Neural progenitor cell (in vitro differentiated cells): Measurements from ENCODE around the gene FCN3. TPM values are rescaled to one million over a fixed set of nuclear protein-coding genes. Genes with fewer than 3 reads are reported as not detected.

Experiments used
- DNase-seq: peaks from one replicate; pipeline ENCODE4 v3.0.0-alpha.2; 2016; ENCODE audit warnings: low spot score
- H2AFZ ChIP-seq: fragments of 200-600 bp; sonication (generic); replicated peaks from 2 replicates; pipeline ENCODE4 v1.6.1; 2016; ENCODE audit warnings: antibody characterized with exemption
- H3F3A ChIP-seq: fragments of 200-600 bp; sonication (generic); 2 replicates; pipeline ENCODE4 v1.6.1; 2016; ENCODE audit warnings: antibody characterized with exemption, low read depth
- H3K27ac ChIP-seq: fragments of 200-600 bp; sonication (generic); 2 replicates; pipeline ENCODE4 v1.5.1; 2016; ENCODE audit warnings: mild to moderate bottlenecking
- H3K27me3 ChIP-seq: fragments of 200-600 bp; sonication (generic); 2 replicates; pipeline ENCODE4 v1.6.1; 2016; ENCODE audit warnings: mild to moderate bottlenecking, moderate library complexity
- H3K36me3 ChIP-seq: fragments of 200-600 bp; sonication (generic); 2 replicates; pipeline ENCODE4 v1.5.1; 2016
- H3K4me1 ChIP-seq: fragments of 200-600 bp; sonication (generic); 2 replicates; pipeline ENCODE4 v1.6.1; 2016; ENCODE audit warnings: mixed run types
- H3K4me2 ChIP-seq: fragments of 200-600 bp; sonication (generic); 2 replicates; pipeline ENCODE4 v1.6.1; 2016
- H3K4me3 ChIP-seq: fragments of 200-600 bp; sonication (generic); 2 replicates; pipeline ENCODE4 v1.5.1; 2016
- H3K79me2 ChIP-seq: fragments of 200-600 bp; sonication (generic); 2 replicates; pipeline ENCODE4 v1.6.1; 2016; ENCODE audit warnings: low read depth
- H3K9ac ChIP-seq: fragments of 200-600 bp; sonication (generic); 2 replicates; pipeline ENCODE4 v1.6.1; 2016
- H3K9me3 ChIP-seq: fragments of 200-600 bp; sonication (generic); 2 replicates; pipeline ENCODE4 v1.5.1; 2016; ENCODE audit warnings: low read depth
- H4K20me1 ChIP-seq: fragments of 200-600 bp; sonication (generic); 2 replicates; pipeline ENCODE4 v1.6.1; 2016; ENCODE audit warnings: low read depth
- H3K27ac Mint-ChIP-seq: 3 replicates; pipeline ENCODE4 v1.8.0; 2021; ENCODE audit warnings: mixed read lengths
- H3K27me3 Mint-ChIP-seq: 2 replicates; pipeline ENCODE4 v1.8.0; 2022; ENCODE audit warnings: low read depth, mild to moderate bottlenecking, inconsistent platforms, moderate library complexity, mixed read lengths; ENCODE audit not compliant: insufficient read depth
- H3K36me3 Mint-ChIP-seq: 3 replicates; pipeline ENCODE4 v1.8.0; 2021; ENCODE audit warnings: mixed read lengths
- H3K4me1 Mint-ChIP-seq: 3 replicates; pipeline ENCODE4 v1.8.0; 2021; ENCODE audit warnings: mixed read lengths
- H3K4me3 Mint-ChIP-seq: 3 replicates; pipeline ENCODE4 v1.8.0; 2021; ENCODE audit warnings: mild to moderate bottlenecking, moderate library complexity, mixed read lengths
- H3K9me3 Mint-ChIP-seq: 3 replicates; pipeline ENCODE4 v1.8.0; 2020; ENCODE audit warnings: mixed read lengths
- EZH2 ChIP-seq: fragments of 200-600 bp; sonication (generic); IDR thresholded peaks from 2 replicates; pipeline ENCODE4 v1.6.1; 2017; ENCODE audit warnings: antibody characterized with exemption, mild to moderate bottlenecking, moderate library complexity
- EZH2phosphoT487 ChIP-seq: fragments of 200-600 bp; sonication (generic); IDR thresholded peaks from 2 replicates; pipeline ENCODE4 v1.6.1; 2017; ENCODE audit warnings: antibody characterized with exemption
- total RNA-seq: library from RNA; depleted of rRNA; stranded (reverse); fragments of >200 nt; gene quantifications from 2 replicates; pipeline ENCODE4 v1.2.3, GENCODE V29; 2015; ENCODE audit warnings: low replicate concordance
- TF ChIP-seq, protein P1 (sequence below): fragments of 200-600 bp; sonication (generic); IDR thresholded peaks from 2 replicates; pipeline ENCODE4 v1.5.1; 2017; ENCODE audit warnings: antibody characterized with exemption, mild to moderate bottlenecking

The FCN3 gene
- total RNA-seq, 1 donor from 2014 or later: not detected

DNA sequence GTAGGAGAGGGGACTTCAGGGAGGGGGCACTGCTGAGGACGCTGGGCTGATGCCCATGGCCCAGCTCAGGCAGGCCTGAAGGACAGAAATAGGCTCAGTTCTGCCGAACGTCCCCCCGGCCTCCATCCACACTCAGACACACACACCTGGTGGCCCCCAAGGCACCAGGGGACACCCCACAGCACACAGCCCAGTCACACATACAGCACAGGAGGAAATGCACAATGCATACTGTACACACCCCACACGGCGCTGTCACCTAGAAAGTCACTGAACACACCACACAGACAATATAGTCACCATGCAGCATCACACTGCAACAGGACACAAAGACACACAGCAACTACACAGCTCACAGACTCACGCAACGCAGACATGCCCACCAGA lies 32.2 kb downstream of the FCN3 start:
- Histone ChIP-seq H3F3A (peaks cover 40% of the 10 kb centered on the region), H3K4me3 (peak overlapping the region; percentile 38), H3K79me2 (no peaks in the 10 kb centered on the region), H3K9me3 (no peaks in the 10 kb centered on the region), H3K9ac (no peak overlapping the region), H3K27me3 (no peaks in the 10 kb centered on the region), H3K4me2 (peak overlapping the region; percentile 81), H2AFZ (no peak overlapping the region), H4K20me1 (no peaks in the 10 kb centered on the region), H3K4me1 (peaks cover 42% of the 10 kb centered on the region), H3K36me3 (no peaks in the 10 kb centered on the region), H3K27ac (no peak overlapping the region)
- DNase-seq: no peak
- TF ChIP-seq EZH2phosphoT487 (no peak), EZH2 (no peak)
- TF ChIP-seq, protein P1, sequence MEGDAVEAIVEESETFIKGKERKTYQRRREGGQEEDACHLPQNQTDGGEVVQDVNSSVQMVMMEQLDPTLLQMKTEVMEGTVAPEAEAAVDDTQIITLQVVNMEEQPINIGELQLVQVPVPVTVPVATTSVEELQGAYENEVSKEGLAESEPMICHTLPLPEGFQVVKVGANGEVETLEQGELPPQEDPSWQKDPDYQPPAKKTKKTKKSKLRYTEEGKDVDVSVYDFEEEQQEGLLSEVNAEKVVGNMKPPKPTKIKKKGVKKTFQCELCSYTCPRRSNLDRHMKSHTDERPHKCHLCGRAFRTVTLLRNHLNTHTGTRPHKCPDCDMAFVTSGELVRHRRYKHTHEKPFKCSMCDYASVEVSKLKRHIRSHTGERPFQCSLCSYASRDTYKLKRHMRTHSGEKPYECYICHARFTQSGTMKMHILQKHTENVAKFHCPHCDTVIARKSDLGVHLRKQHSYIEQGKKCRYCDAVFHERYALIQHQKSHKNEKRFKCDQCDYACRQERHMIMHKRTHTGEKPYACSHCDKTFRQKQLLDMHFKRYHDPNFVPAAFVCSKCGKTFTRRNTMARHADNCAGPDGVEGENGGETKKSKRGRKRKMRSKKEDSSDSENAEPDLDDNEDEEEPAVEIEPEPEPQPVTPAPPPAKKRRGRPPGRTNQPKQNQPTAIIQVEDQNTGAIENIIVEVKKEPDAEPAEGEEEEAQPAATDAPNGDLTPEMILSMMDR: no peak
- Mint-ChIP-seq H3K4me1 (peaks cover 43% of the 10 kb centered on the region), H3K27ac (peak overlapping the region; percentile 26), H3K36me3 (no peaks in the 10 kb centered on the region), H3K4me3 (peak overlapping the region; percentile 28), H3K27me3 (peaks cover 22% of the 10 kb centered on the region), H3K9me3 (no peaks in the 10 kb centered on the region)

DNA sequence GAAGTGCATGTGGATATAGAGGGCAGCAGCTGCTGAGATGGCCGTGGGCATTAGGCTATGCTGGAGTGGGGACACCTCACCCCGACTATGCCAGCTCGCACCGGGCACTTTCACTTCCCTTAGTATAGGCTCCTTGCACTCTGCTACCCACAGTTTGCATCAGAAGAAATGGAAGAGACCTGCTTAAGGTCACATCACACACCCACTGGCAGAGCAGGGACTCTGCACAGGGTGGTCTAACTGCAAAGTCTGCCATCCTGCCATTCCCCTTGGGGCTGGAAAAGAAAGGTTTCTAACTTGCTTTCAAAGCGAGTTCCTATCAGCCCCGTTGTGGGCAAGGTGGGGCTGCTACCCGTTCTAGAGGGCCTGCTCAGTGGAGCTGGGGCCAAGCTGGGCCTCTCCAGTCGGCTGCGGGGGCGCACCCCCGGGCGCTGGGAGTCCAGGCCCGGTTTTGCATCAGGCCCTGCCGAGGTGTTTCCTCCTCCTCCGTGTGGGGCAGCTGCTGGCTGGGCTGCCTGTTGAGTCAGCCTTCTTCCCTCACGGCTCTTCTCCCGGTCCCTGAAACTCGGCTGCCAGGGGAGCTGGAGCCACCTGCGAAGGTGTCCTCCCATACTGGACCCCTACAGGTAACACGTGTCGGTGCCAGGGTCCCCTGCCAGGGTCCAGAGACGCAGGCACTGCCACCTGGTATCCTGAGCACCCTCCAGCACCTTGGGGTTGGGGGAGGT lies 32.9 kb downstream of the FCN3 start, which contains the start of gene SYTL1:
Gene SYTL1 (plus strand): TSS at position 498 of the 728 bp plus-strand sequence. CDS start 3,313 bp downstream, outside the sequence.
- peak within 1 kb of the TSS; percentile 86 for H3K27ac Mint-ChIP-seq
- Histone ChIP-seq H3K27me3 (no peaks in the 10 kb centered on the region), H3K79me2 (no peaks in the 10 kb centered on the region), H3K4me2 (peak within 1 kb of the TSS; percentile 81), H3K4me3 (peak within 1 kb of the TSS; percentile 38), H3K4me1 (peaks cover 42% of the 10 kb centered on the region), H4K20me1 (no peaks in the 10 kb centered on the region), H3F3A (peaks cover 40% of the 10 kb centered on the region), H3K9ac (no peak within 1 kb of the TSS), H3K27ac (peak within 1 kb of the TSS; percentile 6), H3K9me3 (no peaks in the 10 kb centered on the region), H2AFZ (no peak within 1 kb of the TSS), H3K36me3 (no peaks in the 10 kb centered on the region)
- H3K4me1 Mint-ChIP-seq: peaks cover 43% of the 10 kb centered on the region
- H3K9me3 Mint-ChIP-seq: no peaks in the 10 kb centered on the region
- no peak for TF ChIP-seq EZH2phosphoT487
- TF ChIP-seq, protein P1: no peak
- no peak for TF ChIP-seq EZH2
- peaks cover 18% of the 10 kb centered on the region for H3K27me3 Mint-ChIP-seq
- peaks cover 1% of the 10 kb centered on the region for H3K36me3 Mint-ChIP-seq
- peak within 1 kb of the TSS; percentile 64 for H3K4me3 Mint-ChIP-seq
- peak; percentile 80 for DNase-seq

DNA sequence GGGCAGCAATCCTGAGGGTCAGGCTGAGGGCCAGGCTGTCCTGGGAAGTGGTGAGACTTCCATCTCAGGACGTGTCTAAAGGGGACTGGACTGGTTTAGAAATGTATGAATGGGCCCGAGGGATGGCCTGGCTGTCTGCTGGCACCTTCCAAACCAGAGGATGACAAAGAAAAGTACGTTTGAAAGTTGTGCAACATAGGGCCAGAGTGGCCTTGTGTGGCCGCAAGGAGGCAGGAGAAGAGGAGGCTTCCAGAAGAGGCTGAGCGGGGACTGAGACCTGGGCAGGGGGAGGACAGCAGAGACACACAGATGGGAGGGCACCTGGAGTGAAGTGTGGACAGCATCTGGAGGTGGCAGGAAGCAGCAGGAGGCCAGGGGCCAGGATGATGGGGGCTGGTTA lies 35.4 kb downstream of the FCN3 start:
- TF ChIP-seq, protein P1: no peak
- TF ChIP-seq EZH2phosphoT487 (no peak), EZH2 (no peak)
- no peak overlapping the region for H3K9ac ChIP-seq
- H3F3A ChIP-seq: peaks cover 40% of the 10 kb centered on the region
- peak overlapping the region; percentile 76 for H3K27ac ChIP-seq
- peaks cover 42% of the 10 kb centered on the region for H3K4me1 ChIP-seq
- peak overlapping the region; percentile 98 for H3K27ac Mint-ChIP-seq
- no peak for DNase-seq
- H3K9me3 Mint-ChIP-seq: no peaks in the 10 kb centered on the region
- H3K27me3 ChIP-seq: no peaks in the 10 kb centered on the region
- peaks cover 43% of the 10 kb centered on the region for H3K4me1 Mint-ChIP-seq
- no peak overlapping the region for H3K4me3 ChIP-seq
- H3K4me2 ChIP-seq: peak overlapping the region; percentile 70
- no peaks in the 10 kb centered on the region for H3K36me3 ChIP-seq
- no peaks in the 10 kb centered on the region for H3K79me2 ChIP-seq
- H3K4me3 Mint-ChIP-seq: peak overlapping the region; percentile 69
- H3K9me3 ChIP-seq: no peaks in the 10 kb centered on the region
- H3K27me3 Mint-ChIP-seq: peaks cover 15% of the 10 kb centered on the region
- no peaks in the 10 kb centered on the region for H4K20me1 ChIP-seq
- no peak overlapping the region for H2AFZ ChIP-seq
- peaks cover 7% of the 10 kb centered on the region for H3K36me3 Mint-ChIP-seq
